GM12873 (cell line): Measurements from ENCODE around the gene GYPC.

Experiments used
- TF ChIP-seq, protein P1 (sequence below): IDR thresholded peaks from 2 replicates; pipeline ENCODE4 v1.5.1; 2012; ENCODE audit warnings: low read depth, mild to moderate bottlenecking, moderate library complexity, low read length, control low read depth; ENCODE audit not compliant: insufficient read depth; ENCODE audit errors: missing control alignments

GYPC gene

DNA sequence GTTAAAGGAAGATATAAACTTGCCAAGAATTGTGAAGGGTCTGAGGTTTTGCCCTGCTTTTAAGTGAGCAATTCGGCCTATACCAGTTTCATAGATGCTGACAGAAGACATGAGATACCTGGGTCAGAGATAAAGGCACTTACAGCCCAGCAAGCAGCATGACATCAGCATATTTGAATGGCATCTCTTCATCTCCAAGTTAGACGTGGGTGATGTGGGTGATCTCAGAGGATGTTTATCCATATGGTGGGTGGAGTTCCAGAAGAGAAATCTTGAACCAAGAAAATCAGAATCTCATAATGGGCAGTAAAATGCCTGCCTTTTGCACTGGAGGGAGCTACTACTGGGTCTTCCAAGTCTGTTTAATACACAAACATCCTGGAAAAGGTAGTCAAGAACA lies 44.7 kb downstream of the GYPC start:
- TF ChIP-seq, protein P1, sequence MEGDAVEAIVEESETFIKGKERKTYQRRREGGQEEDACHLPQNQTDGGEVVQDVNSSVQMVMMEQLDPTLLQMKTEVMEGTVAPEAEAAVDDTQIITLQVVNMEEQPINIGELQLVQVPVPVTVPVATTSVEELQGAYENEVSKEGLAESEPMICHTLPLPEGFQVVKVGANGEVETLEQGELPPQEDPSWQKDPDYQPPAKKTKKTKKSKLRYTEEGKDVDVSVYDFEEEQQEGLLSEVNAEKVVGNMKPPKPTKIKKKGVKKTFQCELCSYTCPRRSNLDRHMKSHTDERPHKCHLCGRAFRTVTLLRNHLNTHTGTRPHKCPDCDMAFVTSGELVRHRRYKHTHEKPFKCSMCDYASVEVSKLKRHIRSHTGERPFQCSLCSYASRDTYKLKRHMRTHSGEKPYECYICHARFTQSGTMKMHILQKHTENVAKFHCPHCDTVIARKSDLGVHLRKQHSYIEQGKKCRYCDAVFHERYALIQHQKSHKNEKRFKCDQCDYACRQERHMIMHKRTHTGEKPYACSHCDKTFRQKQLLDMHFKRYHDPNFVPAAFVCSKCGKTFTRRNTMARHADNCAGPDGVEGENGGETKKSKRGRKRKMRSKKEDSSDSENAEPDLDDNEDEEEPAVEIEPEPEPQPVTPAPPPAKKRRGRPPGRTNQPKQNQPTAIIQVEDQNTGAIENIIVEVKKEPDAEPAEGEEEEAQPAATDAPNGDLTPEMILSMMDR = no peak

DNA sequence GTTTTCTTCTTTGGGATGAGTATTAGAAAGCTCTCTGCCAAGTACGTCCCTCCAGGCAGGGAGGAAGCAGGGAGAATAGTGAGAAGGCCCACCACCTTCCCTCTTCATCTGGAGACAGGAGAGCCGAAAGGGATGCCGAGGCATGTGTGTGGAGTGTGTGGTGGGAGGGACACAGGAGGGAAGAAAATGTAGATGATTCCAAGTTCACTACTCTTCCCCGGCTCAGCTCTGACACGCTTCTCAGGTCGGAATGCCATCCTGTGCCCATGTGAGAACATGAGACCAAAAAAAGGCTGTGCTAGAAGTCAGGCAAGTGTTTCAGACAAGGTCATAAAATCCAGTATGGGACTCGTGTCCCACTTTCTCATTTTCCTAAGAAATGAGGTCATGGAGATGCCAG lies 47.4 kb downstream of the GYPC start:
- TF ChIP-seq, protein P1 = no peak

DNA sequence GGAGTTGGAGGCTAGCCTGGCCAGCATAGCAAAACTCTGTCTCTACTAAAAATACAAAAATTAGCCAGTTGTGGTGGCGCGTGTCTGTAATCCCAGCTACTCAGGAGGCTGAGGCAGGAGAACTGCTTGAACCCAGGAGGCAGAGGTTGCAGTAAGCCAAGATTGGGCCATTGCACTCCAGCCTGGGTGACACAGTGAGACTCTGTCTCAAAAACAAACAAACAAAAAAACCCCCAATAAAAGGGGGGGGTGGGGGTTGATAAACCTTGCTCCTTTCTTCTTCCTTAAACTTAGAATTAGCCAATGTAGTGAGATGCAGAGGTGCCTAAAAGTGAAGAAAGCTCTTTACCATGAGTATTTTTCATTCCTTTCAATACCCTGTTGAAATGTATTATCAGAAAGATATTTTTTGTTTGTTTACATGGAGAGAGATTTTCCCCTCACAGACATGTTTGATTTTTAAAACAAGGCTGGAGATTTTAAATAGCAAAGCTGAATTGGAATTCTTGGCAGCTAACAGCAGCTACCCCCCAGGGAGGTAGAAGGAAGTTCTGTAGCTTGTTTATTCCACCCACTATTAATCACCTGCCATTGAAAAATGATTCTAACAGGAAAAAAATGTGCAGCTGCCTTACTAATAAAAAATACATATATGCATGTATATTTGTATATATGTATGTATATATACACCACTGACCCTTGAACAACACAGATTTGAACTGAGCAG lies 48.6 kb downstream of the GYPC start:
- TF ChIP-seq, protein P1 = no peak

DNA sequence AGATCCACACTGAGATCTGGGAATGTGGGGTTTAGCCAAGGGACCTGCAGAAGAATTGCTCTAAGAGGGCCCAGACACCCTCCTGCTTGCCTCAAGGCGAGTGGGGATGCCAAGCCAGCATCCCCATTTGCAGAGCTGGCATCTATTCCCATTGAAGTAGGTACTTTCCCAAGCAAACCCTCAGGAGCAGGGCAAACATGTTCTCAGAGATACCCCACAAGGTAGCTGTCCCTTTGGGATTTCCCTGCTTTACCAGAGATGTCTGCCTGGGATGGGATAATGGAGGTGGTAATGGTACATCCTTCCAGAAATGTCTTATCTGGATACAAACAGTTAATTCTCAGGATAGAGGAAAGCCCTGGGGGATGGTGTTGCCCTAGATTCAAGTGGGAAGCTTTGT lies 51.2 kb downstream of the GYPC start:
- TF ChIP-seq, protein P1 = no peak

DNA sequence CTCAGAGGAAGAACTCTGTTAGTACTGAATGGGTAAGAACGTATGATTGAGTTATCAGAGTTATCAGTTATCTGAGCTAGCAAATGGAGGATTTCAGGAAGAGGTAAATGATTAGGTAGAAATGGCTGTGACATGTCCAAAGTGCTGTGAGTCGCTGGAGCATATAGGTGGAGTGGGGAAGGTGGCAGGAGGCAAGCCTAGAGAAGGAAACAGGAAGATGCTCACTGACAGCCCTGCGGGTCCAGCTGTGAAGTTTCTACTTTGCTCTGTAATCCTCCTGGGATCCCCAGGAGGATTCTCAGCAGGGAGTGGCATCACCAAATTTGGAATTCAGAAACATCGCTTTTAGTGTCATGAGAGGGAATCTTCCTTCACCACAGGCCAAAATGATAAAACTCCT lies 52.0 kb downstream of the GYPC start:
- TF ChIP-seq, protein P1 = no peak

DNA sequence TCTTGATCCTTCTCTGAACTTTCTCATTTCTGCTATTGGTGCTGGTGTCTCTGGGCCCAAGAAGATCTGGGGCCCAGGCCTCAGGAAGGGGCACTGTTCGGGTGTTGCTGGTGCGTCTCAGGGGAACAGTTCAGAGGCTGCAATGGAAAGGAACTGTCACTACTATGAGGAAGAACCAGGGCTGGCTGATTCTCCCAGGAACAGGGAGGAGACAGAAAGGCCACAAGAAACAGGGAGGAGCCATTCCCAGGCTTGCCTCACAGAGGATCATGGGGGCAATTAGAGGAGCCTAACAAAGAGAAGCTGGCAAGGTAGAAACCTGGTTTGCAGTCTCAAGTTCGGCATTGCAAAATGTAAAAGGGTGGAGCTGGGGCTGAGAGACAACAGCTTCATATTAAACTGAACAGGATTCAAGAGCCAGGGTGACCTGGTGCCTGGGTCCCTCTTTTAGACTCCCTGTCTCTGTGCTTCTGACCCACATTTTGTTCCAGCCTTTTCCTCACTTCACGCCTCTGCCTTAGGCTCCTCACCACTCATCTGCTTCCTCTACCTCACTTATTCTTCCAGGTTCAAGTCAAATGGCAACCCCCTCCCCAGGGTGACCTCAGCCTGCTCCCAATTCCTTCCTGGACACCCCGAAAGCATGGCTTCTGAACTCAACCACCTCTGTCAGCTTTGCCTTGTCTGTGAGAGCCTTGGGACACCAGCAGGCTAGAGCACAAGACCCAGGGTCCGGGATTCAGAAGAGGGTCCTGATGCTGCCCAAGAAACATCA lies 58.4 kb downstream of the GYPC start:
- TF ChIP-seq, protein P1 = no peak

DNA sequence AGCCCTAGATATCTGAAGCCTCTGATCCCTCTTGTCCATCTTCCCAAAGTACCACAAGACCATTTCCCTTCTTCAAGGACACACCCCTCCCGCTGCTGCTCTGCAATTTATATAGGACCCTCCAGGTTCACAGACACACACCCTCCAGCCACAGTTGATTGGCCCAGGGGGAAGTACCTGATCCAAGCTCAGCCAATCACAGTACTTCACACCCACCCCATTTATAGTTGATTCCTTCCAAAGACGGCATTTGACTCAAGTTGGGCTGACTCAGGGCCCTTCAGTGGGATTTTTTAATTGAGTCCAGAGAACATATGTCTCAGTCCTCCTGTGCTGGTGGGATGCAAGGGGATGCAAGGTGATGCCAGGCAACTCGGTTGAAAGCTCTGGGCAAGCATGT lies 59.2 kb downstream of the GYPC start:
- TF ChIP-seq, protein P1 = no peak
